B cell (primary cell): ENCODE measurements around the gene COL4A3. TPM values are rescaled to one million over a fixed set of nuclear protein-coding genes. Genes with fewer than 3 reads are reported as not detected.

Source experiments
- ATAC-seq: fragments of 200-7000 bp; cut with Tn5 transposase; one replicate; pipeline ENCODE4 v1.10.0; 2021; ENCODE audit warnings: low read depth, mild to moderate bottlenecking, moderate number of reproducible peaks, moderate library complexity
- CTCF ChIA-PET: fragments of 350-600 bp; sonication (Branson Sonifier 250); formaldehyde crosslinking; loops from one replicate; lab custom pipeline; 2021; ENCODE audit warnings: antibody characterized with exemption, inconsistent platforms; lab: Charles Lee
- POLR2A ChIA-PET: fragments of 350-600 bp; sonication (Branson Sonifier 250); formaldehyde crosslinking; loops from one replicate; lab custom pipeline; 2021; ENCODE audit warnings: antibody characterized with exemption; lab: Charles Lee
- DNase-seq: peaks from one replicate; pipeline ENCODE4 v3.0.0; 2013
- H2AFZ ChIP-seq: 2 replicates; pipeline ENCODE4 v1.6.1; 2012; ENCODE audit warnings: mild to moderate bottlenecking, low read depth, low read length; ENCODE audit not compliant: insufficient read depth, poor library complexity, severe bottlenecking
- H3K27ac ChIP-seq, 2 donors: 1 replicate in 1 of 2; 2 replicates in 1 of 2; pipeline ENCODE4 v1.5.1; 2012 to 2013; ENCODE audit warnings: low read length in 2 of 2, mild to moderate bottlenecking in 2 of 2, moderate library complexity in 1 of 2
- H3K27me3 ChIP-seq, 4 experiments: fragments of 200-600 bp in 1 of 4; sonication (generic) in 1 of 4; replicated peaks in 1 of 4; 1 replicate in 2 of 4; 2 replicates in 2 of 4; pipeline versions ENCODE4 v1.6.1 to v1.7.0; 2013 to 2016; ENCODE audit warnings: low read length in 3 of 4, mild to moderate bottlenecking in 2 of 4, mixed read lengths in 1 of 4, moderate library complexity in 1 of 4; ENCODE audit not compliant: insufficient read depth in 4 of 4, control insufficient read depth in 3 of 4; ENCODE audit errors: control extremely low read depth in 1 of 4
- H3K36me3 ChIP-seq, 2 experiments: replicated peaks in 1 of 2; 1 replicate in 1 of 2; 2 replicates in 1 of 2; pipeline versions ENCODE4 v1.6.1 to v1.7.1; 2013; ENCODE audit warnings: low read length in 1 of 2; ENCODE audit not compliant: insufficient read depth in 2 of 2, control insufficient read depth in 1 of 2; ENCODE audit errors: control extremely low read depth in 1 of 2, extremely low read depth in 1 of 2
- H3K4me1 ChIP-seq, 2 donors: fragments of 200-600 bp in 1 of 2; sonication (generic) in 1 of 2; 1 replicate in 1 of 2; 2 replicates in 1 of 2; pipeline versions ENCODE4 v1.5.1 to v1.6.1; 2013 to 2017; ENCODE audit warnings: low read length in 2 of 2; ENCODE audit not compliant: control insufficient read depth in 2 of 2, insufficient read depth in 2 of 2
- H3K4me2 ChIP-seq: replicated peaks from 2 replicates; pipeline ENCODE3; 2012; ENCODE audit warnings: mild to moderate bottlenecking, low read depth, low read length; ENCODE audit not compliant: poor library complexity, severe bottlenecking
- H3K4me3 ChIP-seq, 5 experiments: fragments of 200-600 bp in 1 of 5; sonication (generic) in 1 of 5; 1 replicate in 3 of 5; 2 replicates in 2 of 5; pipeline versions ENCODE4 v1.5.1 to v1.7.0; 2011 to 2016; ENCODE audit warnings: low read length in 4 of 5, mild to moderate bottlenecking in 4 of 5, low read depth in 2 of 5, control low read depth in 1 of 5, moderate library complexity in 1 of 5; ENCODE audit not compliant: insufficient read depth in 1 of 5; ENCODE audit errors: control extremely low read depth in 1 of 5, extremely low read depth in 1 of 5
- H3K79me2 ChIP-seq: fragments of 200-600 bp; sonication (generic); one replicate; pipeline ENCODE4 v1.6.0; 2016; ENCODE audit warnings: low read length; ENCODE audit not compliant: control insufficient read depth, insufficient read depth
- H3K9ac ChIP-seq: fragments of 200-600 bp; sonication (generic); 2 replicates; pipeline ENCODE4 v1.6.1; 2017; ENCODE audit warnings: mild to moderate bottlenecking, low read length, moderate library complexity
- H3K9me3 ChIP-seq, 3 donors: one replicate each; pipeline versions ENCODE4 v1.6.1 to v1.7.1; 2013; ENCODE audit warnings: low read length in 2 of 3; ENCODE audit not compliant: control insufficient read depth in 2 of 3, insufficient read depth in 1 of 3; ENCODE audit errors: control extremely low read depth in 1 of 3
- H4K20me1 ChIP-seq: 2 replicates; pipeline ENCODE4 v1.6.0; 2012; ENCODE audit warnings: mild to moderate bottlenecking, low read length; ENCODE audit not compliant: insufficient read depth, control insufficient read depth, poor library complexity, severe bottlenecking
- H3K27ac Mint-ChIP-seq: one replicate; pipeline ENCODE4 v1.8.0; 2021; ENCODE audit warnings: mixed read lengths
- H3K27me3 Mint-ChIP-seq: one replicate; pipeline ENCODE4 v1.8.0; 2021; ENCODE audit warnings: mixed read lengths
- H3K4me1 Mint-ChIP-seq: one replicate; pipeline ENCODE4 v1.8.0; 2021; ENCODE audit warnings: mixed read lengths
- H3K4me3 Mint-ChIP-seq: one replicate; pipeline ENCODE4 v1.8.0; 2021; ENCODE audit warnings: mixed read lengths
- H3K9me3 Mint-ChIP-seq: one replicate; pipeline ENCODE4 v1.8.0; 2022; ENCODE audit warnings: mixed read lengths; ENCODE audit not compliant: insufficient read depth
- CTCF ChIP-seq: fragments of 200-600 bp; IDR thresholded peaks from one replicate; pipeline ENCODE4 v1.8.0; 2022; ENCODE audit warnings: antibody characterized with exemption, mild to moderate bottlenecking
- EZH2 ChIP-seq: IDR thresholded peaks from 2 replicates; pipeline ENCODE4 v1.6.1; 2012; ENCODE audit warnings: borderline replicate concordance, low read depth, mild to moderate bottlenecking, moderate library complexity, low read length; ENCODE audit not compliant: insufficient read depth, poor library complexity, severe bottlenecking
- WGBS: methylation state at CpG from one replicate; pipeline ENCODE4 v1.1.5; 2013; ENCODE audit warnings: missing lambda C conversion rate; ENCODE audit not compliant: insufficient coverage; 5-methylcytosine and 5-hydroxymethylcytosine counted together
- intact Hi-C: fragments of 100-400 bp; cut with micrococcal nuclease; formaldehyde crosslinking; loops from one replicate; pipeline ENCODE4 v1.10.0; 2022
- polyA plus RNA-seq: library from polyadenylated mRNA; depleted of rRNA; stranded (reverse); fragments of >200 nt; gene quantifications from 2 replicates; pipeline ENCODE4 v1.2.3, GENCODE V29; 2012
- total RNA-seq, 2 donors: library from RNA; stranded (reverse); fragments of 120-200 nt in 1 of 2; gene quantifications; 1 replicate in 1 of 2; 2 replicates in 1 of 2; pipeline versions ENCODE4 v1.2.3 to v1.2.4, GENCODE V29; 2013 to 2022

COL4A3 gene
- total and polyA plus RNA-seq, 2 donors (not counting 1 experiment from before 2014, with no cell fraction given): 33.4 to 45.9 TPM

DNA sequence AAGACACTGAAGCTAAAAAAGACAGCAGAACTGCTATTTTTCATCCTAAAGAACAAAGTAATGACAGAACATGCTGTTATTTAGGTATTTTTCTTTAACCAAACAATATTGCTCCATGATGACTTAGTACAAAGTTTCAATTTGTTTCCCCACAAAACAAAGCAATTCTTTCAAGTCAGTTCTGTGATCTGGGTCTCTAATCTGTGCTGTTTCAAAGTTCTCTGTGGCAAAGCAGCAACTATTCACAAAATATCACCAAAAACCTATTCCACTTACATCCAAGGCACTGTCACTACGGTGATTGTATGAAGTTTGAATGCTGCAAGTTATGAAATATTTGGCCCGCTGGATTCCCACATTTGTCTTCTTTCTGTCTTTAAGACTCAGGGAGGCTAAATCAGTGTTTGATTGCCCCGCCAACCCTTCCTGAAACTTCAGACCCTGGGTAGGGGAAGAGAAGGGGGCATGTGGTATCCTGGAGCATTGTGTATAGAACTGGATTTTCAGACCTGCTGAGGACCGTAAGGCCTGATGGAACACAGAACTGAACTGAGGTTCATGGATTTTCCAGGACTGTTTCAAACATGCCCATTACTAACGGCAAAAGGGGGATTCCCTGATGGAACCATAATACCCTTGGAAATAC, 147.6 kb downstream of the COL4A3 start:
- Histone ChIP-seq H2AFZ (no peak overlapping the region), H3K4me3 (no peak overlapping the region), H3K9me3 (no peaks in the 10 kb centered on the region), H3K79me2 (no peaks in the 10 kb centered on the region), H4K20me1 (no peaks in the 10 kb centered on the region), H3K9ac (no peak overlapping the region), H3K36me3 (peaks cover 0 to 2% of the 10 kb centered on the region in 2 experiments), H3K4me1 (no peaks in the 10 kb centered on the region), H3K27ac (no peak overlapping the region), H3K4me2 (no peak overlapping the region), H3K27me3 (no peaks in the 10 kb centered on the region)
- no peaks in the 10 kb centered on the region for H3K27me3 Mint-ChIP-seq
- ATAC-seq (no peak), DNase-seq (no peak)
- H3K4me1 Mint-ChIP-seq: no peaks in the 10 kb centered on the region
- ChIA-PET POLR2A (no interaction called here), CTCF (no interaction called here)
- H3K9me3 Mint-ChIP-seq: no peaks in the 10 kb centered on the region
- intact Hi-C loops: no loop called here
- no peak overlapping the region for H3K27ac Mint-ChIP-seq
- no peak overlapping the region for H3K4me3 Mint-ChIP-seq
- WGBS: 97% methylated on average over 3 of the region's 5 CpGs
- TF ChIP-seq CTCF (no peak), EZH2 (no peak)

GRCh38 chr2:227312579-227312978, 148.2 kb downstream of the COL4A3 start:
- Mint-ChIP-seq H3K9me3 (no peaks in the 10 kb centered on the region), H3K27me3 (no peaks in the 10 kb centered on the region), H3K4me1 (no peaks in the 10 kb centered on the region), H3K27ac (no peak overlapping the region), H3K4me3 (no peak overlapping the region)
- H3K4me3 ChIP-seq: no peak overlapping the region
- ATAC-seq (no peak), DNase-seq (no peak)
- no peak overlapping the region for H3K9ac ChIP-seq
- H3K79me2 ChIP-seq: no peaks in the 10 kb centered on the region
- H3K4me1 ChIP-seq: no peaks in the 10 kb centered on the region
- H3K27me3 ChIP-seq: no peaks in the 10 kb centered on the region
- ChIA-PET POLR2A (no interaction called here), CTCF (no interaction called here)
- H3K9me3 ChIP-seq: no peaks in the 10 kb centered on the region
- H3K4me2 ChIP-seq: no peak overlapping the region
- no peak overlapping the region for H3K27ac ChIP-seq
- H3K36me3 ChIP-seq: no peaks in the 10 kb centered on the region
- H4K20me1 ChIP-seq: no peaks in the 10 kb centered on the region
- no peak overlapping the region for H2AFZ ChIP-seq
- intact Hi-C loops: no loop called here
- TF ChIP-seq CTCF (no peak), EZH2 (no peak)
- no CpG with 5 or more reads among the region's 2 CpGs for WGBS
